ENCODE data around the gene TMEM184A.

The TMEM184A gene

DNA sequence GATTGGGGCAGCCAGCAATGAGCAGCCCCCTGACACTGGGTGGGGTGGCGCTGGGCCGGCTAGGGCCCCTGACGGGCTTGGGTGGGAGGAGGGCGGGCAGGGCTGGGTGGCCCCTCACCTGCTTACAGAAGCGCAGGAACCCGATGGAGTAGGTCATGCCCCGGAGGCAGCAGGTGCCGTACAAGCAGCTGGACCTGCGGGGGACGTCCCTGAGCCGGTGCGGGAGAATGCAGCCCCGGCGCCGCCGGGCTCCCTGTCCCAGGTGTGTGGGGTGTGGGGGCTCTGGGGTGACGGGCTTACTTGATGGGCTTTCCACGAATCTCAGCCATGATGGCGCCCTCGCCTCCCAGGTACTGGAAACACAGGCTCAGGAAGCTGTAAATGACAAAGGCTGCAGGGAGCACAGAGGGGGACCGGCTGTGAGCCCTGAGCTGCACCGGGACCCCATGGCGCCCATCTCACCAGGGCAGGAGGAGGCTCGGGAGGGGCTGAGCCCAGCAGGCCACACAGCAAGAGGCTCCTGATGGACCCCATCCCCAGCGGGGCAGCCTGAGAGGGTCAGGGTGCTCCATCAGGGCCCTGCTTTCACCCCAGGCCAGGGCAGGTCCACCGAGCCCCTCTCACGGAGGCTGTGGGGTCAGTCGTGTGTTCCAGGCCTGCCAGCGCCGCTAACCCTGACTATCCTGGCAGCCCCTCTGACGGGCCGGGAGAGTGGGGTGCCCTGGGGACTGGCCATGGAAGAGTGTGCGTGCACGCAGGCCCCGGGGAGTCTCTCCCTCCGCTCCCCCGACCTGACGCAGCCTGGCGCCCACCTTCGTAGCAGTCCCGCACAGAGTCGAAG lies 5.8 kb downstream of the TMEM184A start:
- DNase-seq, result no peak

DNA sequence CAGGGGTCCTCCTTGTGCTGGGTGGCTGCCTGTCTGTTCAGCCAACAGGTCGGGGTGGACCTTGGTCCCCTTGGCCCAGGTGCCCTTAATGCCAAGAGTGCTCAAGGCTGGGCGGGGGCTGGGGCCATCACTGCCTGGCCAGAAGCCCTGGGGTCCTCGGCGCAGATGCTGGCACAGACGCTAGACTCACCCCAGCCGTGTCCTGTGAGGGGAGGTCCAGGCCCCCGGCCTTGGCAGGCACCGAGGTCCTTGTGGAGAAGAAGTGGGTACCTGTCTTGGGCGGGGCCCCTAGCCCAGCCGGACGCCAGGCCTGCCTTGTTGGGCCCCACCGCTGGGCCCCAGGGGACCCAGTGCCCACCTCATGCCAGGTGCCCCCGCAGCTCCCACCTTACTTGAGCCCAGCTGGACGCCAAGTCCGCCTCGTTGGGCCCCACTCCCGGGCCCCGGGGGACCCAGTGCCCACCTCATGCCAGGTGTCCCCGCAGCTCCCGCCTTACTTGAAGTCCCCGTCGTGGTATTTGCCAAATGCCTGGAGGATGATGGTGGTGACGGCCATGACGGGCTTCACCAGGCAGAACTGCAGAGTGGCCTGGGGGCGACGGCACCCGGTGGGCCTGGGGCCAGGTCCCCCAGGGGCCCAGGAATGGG lies 6.5 kb downstream of the TMEM184A start:
- no peak for DNase-seq

DNA sequence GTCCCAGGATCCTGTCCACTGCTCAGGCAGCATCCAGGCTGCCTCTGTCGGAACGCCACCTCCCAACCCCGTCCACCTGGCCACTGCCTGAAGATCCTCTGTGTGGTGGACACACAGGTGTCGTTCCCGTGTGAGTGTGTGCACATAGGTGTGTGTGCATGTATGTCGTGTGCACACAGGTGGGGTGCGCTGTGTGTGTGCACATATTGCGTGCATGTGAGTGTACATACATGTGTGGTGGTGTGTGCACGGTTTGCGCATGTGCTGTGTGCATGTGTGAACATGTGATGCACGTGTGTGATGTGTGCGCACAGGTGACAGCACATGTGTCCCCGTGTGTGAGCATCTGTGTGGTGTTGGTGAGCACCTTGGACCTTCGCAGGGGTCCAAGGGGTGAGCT lies 7.1 kb downstream of the TMEM184A start:
- DNase-seq, result no peak

- DNase-seq, result peak; percentile 53
Measured at GRCh38 chr7:1548438-1548831, 7.6 kb downstream of the TMEM184A start.

- no peak for DNase-seq
Measured at GRCh38 chr7:1547777-1548437, 8.1 kb downstream of the TMEM184A start.

- DNase-seq, result no peak
Measured at GRCh38 chr7:1546909-1547776, 8.9 kb downstream of the TMEM184A start.

DNA sequence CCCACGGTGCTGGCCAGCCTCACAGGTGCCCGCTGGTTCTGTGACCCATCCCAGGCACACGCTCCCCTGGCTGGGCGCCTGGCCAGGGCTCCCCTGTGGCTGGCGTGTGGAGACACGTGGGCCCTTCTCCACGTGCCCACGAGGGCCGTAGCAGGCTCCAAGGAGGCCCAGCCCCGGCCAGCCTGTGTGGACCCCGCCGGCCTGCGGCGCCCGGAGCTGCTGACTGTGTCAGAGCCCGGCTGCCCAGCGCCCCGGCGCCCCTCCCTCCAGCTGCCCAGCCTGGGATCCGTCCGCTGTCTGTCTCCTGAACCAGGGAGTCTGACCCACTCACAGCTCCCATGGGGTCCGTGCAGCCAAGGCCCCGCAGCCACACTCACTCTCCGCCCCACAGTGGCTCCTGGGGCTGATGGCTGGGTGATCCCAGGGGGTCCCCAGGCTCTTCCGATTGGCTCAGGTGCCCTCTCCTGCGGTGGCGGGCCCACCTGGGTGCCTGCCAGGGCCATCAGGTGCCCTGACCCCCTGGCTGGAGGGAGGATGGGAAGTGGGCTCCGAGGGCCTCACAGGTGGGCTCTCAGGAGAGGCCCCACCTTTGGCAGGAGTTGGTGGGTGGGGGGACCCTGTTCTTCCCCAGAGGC lies 9.6 kb downstream of the TMEM184A start:
- DNase-seq, result no peak

DNA sequence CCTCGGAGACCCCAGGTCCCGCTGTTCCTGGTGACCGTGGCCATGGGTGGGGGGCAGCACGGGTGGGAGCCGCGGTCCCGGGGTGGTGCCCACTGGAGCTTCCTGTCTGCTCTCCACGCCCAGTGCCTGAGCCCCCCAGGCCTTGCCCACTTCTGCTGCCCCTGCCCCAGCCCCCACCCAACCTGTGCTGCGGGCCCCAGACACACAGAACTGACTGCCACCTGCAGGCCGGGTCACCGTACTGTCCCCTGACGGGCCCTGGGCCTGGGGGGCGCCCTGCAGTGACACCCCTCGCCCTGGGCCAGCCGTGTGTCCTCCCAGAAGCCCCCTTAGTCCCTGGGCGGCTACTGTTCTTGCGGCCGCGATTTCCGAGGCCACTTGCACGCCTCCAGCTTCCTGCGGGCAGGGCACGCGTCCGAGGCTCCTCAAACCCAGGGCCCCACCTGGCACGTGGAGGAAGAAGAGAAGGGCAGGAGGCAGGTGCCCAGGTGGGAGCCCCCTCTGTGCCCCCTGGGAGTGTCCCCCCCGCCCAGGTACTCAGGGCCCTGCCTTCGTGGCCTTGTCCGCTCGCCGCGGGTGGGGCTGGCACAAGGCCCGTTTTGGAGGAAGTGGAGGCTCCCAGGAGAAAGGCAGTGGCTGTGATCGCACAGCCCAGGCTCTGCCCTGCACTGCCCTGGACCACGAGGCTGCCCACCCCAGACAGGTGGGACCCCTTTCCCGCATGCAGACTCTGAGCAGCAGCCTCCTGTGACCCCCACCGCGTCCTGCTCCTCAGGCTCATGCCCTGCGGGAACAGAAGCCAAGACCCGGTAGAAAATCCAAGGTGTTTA lies 10.4 kb downstream of the TMEM184A start:
- no peak for DNase-seq

DNA sequence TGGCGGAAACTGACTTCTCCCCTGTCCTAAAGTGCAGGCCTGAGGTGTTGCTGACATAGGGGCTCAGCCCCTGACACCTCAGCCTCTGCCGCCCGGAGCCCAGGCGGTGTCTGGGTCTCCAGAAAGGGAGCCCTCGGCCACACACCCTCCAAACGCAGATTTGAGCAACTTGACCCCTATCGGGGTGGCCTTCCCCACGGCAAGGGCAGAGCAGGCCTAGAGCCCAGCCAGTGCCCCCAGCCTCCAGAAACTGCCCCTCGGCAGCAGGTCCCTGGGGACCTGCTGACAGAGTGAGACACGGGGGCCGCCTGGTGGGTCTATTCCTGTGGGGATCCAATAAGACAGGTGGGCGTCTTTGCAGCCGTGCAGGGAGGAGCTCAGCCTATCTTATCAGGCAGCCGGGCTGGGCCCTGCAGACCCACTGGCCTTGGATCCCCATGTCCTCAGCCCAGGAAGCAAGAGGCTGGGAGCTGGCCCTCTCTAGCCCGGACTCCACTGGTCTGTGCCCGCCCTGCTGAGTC lies 11.0 kb downstream of the TMEM184A start:
- DNase-seq, result no peak

DNA sequence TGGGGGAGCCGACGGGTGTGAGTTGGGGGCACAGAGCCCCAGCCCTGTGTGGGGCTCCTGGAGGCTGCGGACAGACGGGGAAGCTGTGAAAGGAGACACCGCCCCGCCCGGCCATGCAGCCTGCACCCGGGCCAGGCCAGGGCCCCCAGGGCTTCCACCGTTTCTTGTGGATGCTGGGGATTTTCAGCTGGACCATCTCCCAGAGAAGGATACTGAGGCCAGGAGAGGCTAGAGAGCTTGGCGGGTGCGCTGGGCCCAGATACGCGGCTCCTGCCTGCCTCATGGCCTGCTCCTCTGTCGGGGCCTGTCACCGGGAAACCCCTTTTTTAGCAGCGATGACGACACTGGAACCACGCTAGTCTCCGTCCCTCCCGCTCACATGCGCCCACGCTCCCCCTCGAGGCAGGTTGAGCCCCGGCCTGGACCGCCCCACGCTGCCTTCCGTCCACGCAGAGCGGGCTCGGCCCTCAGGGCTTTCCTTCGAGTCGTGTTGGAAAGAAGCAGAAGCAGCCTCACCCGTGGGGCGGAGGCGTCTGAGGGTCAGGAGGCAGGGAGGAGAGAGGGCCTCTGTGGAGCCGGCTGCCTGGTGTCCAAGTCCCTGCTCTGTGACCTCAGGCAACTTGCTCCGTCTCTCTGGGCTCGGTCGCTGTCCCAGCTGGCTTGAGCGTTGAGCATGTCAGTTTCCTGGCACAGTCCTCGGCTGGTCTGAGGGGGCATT lies 11.7 kb downstream of the TMEM184A start:
- DNase-seq, result peak; percentile 59

GRCh38 chr7:1543826-1544177 lies 12.2 kb downstream of the TMEM184A start:
- DNase-seq, result no peak

- DNase-seq, result peak; percentile 54
Measured at GRCh38 chr7:1542841-1543747, 12.9 kb downstream of the TMEM184A start.

- DNase-seq, result no peak
Measured at GRCh38 chr7:1542329-1542728, 13.7 kb downstream of the TMEM184A start.

DNA sequence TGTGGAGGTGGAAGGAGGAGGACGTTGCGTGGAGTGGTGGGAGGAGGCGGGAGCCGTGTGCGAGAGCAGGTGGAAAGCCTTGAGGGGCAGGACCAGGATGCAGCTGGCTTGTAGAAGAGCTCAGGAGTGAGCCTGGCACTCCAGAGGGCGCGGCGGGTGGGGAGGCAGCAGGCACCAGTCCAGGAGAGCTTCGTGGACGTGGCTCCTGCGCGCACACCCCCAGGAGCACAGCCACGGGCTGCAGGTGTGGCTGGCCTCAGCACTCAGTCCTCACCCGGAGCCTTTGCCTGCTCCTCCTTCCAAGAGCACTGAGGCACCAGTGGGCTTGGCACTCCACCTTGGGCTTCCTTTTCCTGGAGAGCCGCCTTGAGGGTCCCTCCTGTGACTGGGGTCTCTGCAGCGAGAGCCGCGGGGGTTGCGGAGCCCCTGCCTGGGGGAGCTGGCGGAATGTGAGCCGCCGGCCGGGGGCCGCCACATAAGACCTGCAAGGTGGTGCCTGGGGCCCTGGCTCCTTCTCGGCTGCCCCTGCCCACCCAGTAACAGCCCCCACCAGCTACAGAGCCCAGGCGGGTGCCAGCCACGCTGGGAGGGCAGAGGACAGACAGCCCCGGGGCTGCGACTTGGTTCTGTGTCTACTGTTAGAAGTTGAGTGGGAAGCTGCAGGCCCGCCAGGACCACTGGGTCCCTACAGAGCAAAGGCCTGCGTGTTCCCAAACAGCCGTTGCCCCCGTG lies 14.4 kb downstream of the TMEM184A start:
- no peak for DNase-seq

GRCh38 chr7:1540776-1541271 lies 15.2 kb downstream of the TMEM184A start:
- DNase-seq, result no peak

GRCh38 chr7:1539882-1540775 lies 15.9 kb downstream of the TMEM184A start:
- no peak for DNase-seq

- no peak for DNase-seq
Measured at GRCh38 chr7:1539181-1539881, 16.7 kb downstream of the TMEM184A start.

All from activated CD8-positive, alpha-beta memory T cell treated with anti-CD3 and anti-CD28 coated beads for 24 hours (primary cell).